NK-92 treated with Interleukin-12 subunit alpha and Interleukin-12 subunit beta, amount 100 ng/mL, for 24 hours (cell line): ENCODE results near the gene TPCN1.

Experiments
- DNase-seq: peaks from one replicate; lab custom pipeline; 2025; lab: John Stamatoyannopoulos, UW

The TPCN1 gene

DNA sequence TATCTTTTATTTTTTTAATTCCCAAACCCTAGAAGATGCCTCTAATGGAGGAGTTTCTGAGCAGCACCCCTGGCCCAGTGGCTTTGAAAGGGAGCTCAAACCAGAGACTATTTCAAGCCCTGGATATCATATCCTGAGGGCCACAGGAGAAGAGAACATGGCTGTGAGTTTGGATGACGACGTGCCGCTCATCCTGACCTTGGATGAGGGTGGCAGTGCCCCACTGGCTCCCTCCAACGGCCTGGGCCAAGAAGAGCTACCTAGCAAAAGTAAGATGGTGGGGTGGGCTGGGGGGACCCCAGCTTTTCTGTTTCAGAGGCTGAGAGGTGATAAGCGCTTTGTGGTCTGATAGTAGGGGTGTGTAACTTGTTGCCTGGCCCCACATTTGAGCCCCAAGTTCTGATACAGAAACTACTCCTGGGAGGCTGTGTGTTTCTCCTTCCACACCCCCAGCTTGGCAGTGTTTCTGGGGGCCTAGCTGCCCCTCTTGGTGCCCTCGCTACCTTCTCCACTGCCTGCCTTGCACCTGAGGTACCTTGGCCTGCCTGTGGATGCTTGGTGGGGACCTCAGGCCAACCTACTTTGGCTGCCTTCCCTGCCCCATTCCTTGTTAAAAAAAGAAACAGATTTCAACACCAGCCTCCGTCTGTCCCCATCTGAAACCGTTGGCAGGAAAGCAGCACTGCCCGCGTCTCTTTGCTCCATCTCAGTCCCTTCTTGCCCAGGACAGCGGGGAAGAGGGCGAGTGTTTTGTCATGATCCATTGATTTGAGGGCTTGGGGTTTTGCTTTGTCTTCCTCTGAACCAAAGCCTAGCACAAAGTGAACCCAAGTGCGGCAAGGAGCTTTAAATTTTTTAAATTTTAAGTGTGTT, 5.7 kb downstream of the TPCN1 start:
- DNase-seq: no peak

DNA sequence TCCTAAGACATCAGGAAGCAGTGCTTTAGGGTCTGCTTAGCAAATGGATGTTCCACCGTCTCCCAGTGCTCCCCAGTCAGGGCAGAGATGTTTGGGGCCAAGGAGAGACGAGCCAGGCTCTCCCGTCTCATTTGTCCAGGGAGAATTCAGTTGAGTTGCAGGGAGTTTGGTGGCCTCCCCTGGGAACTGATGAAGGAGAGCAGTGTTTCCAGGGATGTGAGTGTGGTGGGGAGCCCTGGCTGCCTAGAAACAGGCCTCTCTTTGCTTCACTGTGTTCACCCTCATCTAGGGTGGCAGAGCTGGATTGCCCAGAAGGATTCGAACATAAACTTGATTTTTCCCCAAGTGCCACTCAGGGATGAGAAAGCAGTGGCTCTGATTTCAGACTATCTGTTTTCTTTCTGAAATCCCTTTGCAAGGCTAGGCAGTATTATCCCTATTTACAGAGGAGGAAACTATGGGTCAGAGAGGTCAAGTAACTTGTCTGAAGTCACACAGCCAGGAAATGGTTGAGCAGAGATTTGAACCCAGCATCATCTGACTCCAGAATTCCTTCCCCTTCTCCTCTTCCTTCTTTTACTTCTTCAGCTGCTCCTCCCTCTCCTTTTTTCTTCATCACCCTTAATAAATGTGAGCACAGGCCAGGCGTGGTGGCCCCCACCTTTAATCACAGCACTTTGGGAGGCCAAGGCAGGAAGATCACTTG, 6.6 kb downstream of the TPCN1 start:
- DNase-seq: no peak

DNA sequence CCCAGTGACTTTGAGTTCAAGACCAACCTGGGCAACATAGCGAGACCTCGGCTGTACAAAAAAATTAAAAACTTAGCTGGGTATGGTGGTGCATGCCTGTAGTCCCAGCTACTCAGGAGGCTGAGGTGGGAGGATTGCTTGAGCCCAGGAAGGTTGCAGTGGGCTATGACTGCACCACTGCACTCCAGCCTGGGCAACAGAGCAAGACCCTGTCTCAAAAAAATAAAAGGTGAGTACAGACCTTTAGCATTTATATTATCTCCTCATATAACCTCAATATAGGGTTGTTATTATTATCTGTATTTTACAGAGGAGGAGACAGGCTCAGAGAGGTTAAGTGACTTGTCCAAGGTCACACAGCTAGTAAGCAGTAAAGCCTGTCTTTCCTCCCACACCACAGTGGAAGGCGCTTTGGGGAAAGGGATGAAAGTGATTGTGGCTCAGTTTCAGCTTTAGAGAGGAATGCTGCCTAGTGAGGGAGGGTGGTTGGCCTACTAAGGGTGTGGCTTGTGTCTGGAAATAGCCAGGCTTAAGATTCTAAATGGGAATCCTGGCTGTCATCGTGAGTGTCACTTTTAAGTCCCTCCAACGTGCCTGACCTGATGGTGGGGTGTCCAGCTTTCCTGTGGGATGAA, 7.2 kb downstream of the TPCN1 start:
- DNase-seq: no peak

DNA sequence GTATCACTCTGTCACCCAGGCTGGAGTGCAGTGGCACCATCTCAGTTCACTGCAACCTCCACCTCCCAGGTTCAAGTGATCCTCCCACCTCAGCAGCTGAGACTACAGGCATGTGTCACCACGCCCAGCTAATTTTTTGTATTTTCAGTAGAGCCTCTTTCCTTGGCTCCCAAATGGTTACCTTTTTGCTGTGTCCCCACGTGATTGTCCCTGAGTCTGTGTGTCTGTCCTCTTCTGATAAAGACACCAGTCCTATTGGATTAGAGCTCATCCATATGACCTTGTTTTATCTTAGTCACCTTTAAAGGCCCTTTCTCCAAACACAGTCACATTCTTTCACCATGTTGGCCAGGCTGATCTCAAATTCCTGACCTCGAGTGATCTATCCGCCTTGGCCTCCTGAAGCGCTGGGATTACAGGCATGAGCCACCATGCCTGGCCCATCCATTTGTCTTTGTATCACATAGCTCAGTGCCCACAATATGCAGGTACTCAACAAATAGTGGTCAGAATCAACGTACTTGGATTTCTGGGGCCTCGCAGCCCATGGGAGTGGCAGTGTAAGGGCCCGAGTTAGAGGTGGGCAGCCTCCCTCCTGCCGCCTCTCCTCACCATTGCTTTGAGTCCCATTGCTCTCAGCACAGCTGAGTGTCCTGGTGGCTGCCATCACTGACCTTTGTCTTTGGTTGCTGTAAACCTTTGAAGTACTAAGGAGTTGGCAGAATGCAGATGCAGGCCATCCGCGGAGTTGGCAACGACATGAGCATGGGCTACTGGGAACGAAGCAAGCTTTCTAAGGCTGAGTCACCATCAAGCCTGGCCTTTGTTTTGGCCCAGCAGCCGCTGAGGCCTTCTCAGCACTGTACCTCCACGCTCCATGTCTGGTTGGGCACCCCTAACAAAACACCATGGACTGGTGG, 9.3 kb downstream of the TPCN1 start:
- no peak for DNase-seq

DNA sequence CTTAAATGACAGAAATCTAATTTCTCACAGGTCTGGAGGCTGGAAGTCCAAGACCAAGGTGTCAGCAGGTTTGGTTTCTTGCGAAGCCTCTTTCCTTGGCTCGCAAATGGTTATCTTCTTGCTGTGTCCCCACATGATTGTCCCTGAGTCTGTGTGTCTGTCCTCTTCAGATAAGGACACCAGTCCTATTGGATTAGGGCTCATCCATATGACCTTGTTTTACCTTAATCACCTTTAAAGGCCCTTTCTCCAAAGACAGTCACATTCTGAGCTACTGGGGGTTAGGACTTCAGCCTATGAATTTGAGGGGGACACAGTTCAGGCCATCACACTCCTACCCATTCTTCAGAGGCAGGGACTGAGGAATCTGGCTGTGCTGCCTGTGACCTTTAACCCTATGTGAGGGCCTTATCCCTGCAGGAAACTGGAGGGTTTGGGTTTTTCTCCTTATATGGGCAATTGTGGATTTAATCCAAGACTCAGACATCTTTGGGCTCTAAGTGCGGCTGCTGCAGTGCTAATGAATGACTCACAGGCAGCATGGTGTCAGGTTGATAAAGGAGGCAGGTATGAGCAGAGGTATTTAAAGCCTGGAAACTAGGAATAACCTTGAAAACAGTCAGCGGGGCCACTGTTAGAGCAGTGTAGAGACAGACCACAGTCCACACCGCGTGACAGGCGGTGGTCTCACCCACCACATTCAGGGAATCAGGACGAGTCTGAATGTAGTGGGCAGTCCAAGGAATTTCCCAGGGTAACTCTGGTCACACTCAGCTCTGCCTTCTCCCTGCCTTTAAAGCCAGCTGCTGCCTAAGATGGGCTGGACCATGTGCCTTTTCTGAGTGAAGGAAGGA, 10.2 kb downstream of the TPCN1 start:
- DNase-seq: no peak

DNA sequence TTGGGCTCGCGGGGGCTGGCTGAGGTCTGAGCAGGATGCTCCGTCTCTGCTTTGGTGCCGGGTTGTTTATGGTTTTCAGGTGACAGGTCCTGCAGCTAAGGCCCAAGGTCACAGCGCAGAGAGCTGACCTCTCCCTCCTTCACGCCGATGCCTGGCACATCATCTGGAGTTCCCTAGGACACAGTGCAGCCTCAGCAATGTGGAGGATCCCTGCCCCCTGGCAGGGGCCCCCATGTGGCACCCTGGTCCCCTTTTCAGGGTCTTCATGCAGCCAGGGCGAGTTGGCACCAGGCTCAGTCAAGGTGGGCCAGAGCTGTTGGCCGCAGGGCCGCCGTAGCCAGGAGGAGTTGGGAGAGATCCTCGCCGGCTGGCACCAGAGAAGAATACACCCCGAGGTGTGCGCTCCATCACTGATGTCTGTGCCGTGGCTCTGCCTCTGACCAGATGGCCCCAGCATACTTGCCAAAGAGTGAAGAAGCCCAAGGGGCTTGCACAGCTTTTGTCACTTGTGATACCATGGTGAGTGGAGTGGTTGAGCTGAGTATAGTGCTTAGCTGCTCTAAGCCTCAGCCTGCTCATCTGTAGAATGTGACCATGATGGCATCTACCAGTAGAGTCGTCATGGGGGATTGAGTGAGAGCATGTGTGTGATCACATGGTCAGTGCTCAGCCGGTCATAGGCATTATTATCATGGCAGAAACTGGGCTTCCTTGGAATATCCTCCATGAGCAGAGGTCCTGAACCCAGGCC, 11.0 kb downstream of the TPCN1 start:
- no peak for DNase-seq

- no peak for DNase-seq
Measured at GRCh38 chr12:113232840-113233585, 11.7 kb downstream of the TPCN1 start.

DNA sequence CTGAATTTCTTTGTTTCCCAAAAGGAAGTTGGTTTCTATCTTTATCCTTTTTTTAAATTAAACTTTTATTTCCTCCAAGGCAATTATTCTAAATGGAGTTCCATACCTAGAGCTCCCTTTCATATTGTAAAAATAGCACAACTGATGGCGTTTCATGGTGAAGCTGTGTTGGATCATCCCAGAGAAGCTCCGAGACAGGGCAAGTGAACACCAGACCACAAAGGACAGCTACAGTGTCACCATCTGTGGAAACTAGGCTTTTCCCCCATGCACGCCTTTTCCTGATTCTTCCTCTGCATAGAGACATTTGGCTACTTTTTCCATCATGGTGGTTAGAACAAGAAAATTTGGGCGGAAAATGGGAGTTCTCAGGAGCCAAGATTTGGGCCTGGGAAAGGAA, 12.7 kb downstream of the TPCN1 start:
- DNase-seq: no peak

DNA sequence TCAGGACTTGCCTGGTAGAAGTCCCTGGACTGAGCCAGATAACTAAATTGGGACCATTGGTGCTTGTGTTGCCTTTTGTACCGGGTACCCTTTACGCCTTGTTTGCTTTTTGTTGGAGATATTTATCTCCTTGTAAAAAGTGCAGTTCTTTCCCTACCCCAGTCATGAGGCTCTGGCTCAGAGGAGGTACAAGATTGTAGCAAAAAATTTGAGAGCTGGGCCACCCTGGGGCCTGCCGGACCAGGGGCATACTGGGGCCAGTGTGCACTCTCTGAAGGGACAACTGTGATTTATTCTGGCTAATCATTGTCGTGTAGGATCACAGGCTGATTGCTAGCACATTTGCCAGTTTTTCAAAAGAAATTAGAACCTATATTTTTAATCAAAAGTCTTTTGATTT, 13.2 kb downstream of the TPCN1 start:
- no peak for DNase-seq

DNA sequence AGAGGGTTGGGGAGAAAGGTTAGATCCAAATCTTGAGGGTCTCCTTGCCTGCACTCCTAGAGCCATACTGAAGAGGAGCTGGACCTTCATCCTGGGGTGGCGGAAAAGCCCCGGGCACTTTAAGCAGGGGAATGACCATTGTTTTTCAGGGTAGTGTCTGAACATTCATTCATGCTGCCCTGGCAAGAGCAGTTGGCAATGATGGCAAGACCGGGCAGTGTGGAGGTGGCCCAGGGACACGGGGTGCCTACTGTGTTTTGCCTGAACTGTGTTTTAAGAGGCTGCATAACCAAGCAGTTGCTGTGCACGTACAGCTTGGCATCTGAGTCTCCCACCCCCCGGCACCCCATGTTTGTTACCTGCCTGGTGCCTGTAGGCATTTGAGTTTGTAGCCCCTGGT, 14.7 kb downstream of the TPCN1 start:
- DNase-seq: no peak

DNA sequence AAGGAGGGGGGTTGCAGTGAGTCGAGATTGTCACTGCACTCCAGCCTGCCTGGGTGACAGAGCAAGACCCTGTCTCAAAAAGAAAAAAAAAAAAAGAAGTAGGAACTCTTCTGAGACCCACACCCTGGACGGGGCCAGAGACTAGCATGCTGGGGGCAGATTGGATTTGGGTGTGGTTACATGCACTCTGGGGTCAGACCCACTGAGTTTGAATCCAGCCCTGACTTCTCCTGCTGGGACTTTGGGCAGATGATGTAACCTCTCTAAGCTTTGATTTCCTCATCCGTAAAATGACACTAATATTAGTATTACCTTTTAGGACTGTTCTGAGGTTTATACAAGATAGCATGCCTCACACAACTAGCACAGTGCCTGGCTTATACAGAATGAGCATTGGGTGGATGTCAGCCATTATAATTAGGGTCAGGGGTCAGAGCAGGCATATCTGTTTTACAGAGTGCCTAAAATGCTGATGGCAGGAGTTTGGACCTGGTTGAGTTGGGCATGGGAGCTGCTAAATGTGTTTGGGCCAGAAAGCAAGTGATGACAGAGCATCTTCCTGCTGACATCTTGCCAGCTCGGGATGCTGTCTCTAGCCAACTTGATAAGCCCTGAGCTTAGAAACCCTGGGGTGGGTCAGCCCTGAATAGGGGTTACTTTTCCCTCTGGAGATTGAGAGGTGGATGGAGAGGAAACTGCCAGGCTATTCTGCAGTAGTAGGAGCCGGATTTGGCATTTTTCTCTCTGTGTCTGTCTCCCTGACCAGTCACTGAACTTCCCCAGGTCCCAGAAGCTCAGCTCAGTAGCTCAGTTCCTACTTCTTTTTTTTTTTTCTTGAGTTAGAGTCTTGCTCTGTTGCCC, 15.5 kb downstream of the TPCN1 start:
- DNase-seq: no peak

GRCh38 chr12:113237748-113238147, 16.5 kb downstream of the TPCN1 start:
- DNase-seq: no peak

- DNase-seq: no peak
Measured at GRCh38 chr12:113238309-113238708, 17.0 kb downstream of the TPCN1 start.

DNA sequence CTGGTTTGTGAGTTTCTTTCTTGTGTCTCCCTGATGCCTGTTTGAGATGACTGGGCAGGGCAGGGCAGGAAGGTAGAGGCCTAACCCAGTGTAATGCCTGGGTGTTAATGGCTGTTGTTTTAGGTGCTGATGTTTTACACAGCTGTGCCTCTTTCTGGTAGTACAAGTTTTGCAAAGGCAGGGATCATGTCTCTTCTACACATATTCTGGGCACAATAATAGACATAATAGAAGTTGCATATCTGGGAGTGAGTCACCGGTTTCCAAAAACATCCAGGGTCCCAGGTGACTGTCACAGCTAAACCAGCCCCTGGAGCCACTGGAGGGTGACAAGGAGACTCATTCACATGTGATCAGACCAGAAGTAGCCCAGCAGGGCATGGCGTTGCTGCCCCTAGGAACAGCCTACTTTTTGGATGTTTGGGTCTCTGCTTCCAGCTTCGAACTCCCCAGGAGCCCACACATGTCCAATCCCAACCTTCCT, 18.1 kb downstream of the TPCN1 start:
- no peak for DNase-seq

- DNase-seq: no peak
Measured at GRCh38 chr12:113239811-113240331, 18.6 kb downstream of the TPCN1 start.

GRCh38 chr12:113240395-113240794, 19.1 kb downstream of the TPCN1 start:
- no peak for DNase-seq

DNA sequence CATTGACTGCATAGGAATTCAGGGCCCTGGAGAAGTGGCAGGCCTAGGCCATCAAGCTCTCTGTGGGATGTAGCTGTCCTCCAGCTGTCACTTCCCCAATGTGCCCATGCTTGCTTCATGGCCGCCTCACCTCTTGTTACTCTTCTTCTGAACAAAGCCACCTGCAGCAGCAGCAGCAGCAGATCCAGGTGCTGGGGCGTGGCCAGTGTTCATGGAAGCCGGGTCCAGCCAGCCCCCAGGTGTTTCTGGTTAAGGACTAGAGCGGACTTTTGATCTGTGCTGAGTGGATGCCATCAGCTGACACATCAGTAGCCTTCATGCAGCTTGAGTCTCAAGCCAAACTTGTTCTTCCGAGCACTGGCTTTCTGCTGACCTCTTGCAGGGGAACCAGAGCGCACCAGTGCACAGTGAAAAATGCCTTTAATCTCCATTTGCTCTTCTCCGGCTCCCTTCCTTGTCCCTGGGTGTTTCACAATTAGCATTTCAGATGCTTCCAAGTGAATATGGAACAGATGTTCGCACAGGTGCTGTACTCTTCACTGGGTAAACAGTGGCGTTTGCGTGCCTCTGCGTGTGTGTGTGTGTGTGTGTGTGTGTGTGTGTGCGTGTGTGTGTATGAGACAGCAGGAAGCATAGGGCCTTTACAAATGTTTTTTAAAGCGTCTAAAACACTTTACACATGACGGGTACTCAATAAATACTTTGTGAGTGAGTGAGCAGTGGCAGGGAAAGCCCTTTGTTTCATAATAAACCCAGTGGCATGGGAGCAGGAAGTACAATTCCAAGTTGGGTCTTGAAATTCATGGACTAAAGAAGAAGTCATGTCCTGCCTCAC, 20.1 kb downstream of the TPCN1 start:
- no peak for DNase-seq
